ENCODE data around the gene ZFAND3. TPM values are rescaled to one million over a fixed set of nuclear protein-coding genes. Genes with fewer than 3 reads are reported as not detected.

Gene ZFAND3
- total RNA-seq, 6 donors from 2014 or later: 26.2 to 66.4 (median 55.5) TPM

- no peak for TF ChIP-seq POLR2A (IDR thresholded peaks at IDR 0.05)
- TF ChIP-seq EP300 (IDR thresholded peaks at IDR 0.05): no peak
- no peak for TF ChIP-seq POLR2AphosphoS5 (IDR thresholded peaks at IDR 0.05)
- no peak for TF ChIP-seq CTCF (IDR thresholded peaks at IDR 0.05)
- Histone ChIP-seq H3K27ac (no peak overlapping the region), H3K27me3 (no peaks in the 10 kb centered on the region), H3K4me3 (no peak overlapping the region), H3K9me3 (no peaks in the 10 kb centered on the region), H3K4me1 (peaks cover 0 to 31% (median 6%) of the 10 kb centered on the region in 4 donors), H3K36me3 (no peaks in the 10 kb centered on the region)
- DNase-seq: no peak
- ATAC-seq (ENCODE audit: low FRiP score in 2 of 2): no peak
Observed at GRCh38 chr6:37936906-37937305, 117.4 kb downstream of the ZFAND3 start.

- DNase-seq: no peak
- Histone ChIP-seq H3K27me3 (no peaks in the 10 kb centered on the region), H3K9me3 (no peaks in the 10 kb centered on the region), H3K27ac (no peak overlapping the region), H3K4me3 (no peak overlapping the region), H3K36me3 (no peaks in the 10 kb centered on the region), H3K4me1 (peaks cover 7 to 34% (median 15%) of the 10 kb centered on the region in 4 donors)
- TF ChIP-seq CTCF (IDR thresholded peaks at IDR 0.05) (no peak), POLR2A (IDR thresholded peaks at IDR 0.05) (no peak), EP300 (IDR thresholded peaks at IDR 0.05) (no peak), POLR2AphosphoS5 (IDR thresholded peaks at IDR 0.05) (no peak)
- ATAC-seq (ENCODE audit: low FRiP score in 2 of 2): no peak
Observed at GRCh38 chr6:37938909-37939308, 119.4 kb downstream of the ZFAND3 start.

- ATAC-seq (ENCODE audit: low FRiP score in 2 of 2): no peak
- Histone ChIP-seq H3K9me3 (no peaks in the 10 kb centered on the region), H3K27ac (no peak overlapping the region), H3K36me3 (no peaks in the 10 kb centered on the region), H3K27me3 (no peaks in the 10 kb centered on the region), H3K4me1 (peaks cover 7 to 34% (median 16%) of the 10 kb centered on the region in 4 donors), H3K4me3 (no peak overlapping the region)
- TF ChIP-seq POLR2A (IDR thresholded peaks at IDR 0.05) (no peak), EP300 (IDR thresholded peaks at IDR 0.05) (no peak), POLR2AphosphoS5 (IDR thresholded peaks at IDR 0.05) (no peak), CTCF (IDR thresholded peaks at IDR 0.05) (no peak)
- peak in 1 of 2 donors; percentile 29 for DNase-seq
- 78 to 85% methylated on average over 3 of the region's 3 CpGs for WGBS, 2 donors
Observed at GRCh38 chr6:37940074-37940847, 120.7 kb downstream of the ZFAND3 start.

- H3K27me3 ChIP-seq: no peaks in the 10 kb centered on the region
- H3K36me3 ChIP-seq: no peaks in the 10 kb centered on the region
- WGBS, 2 donors: 91 to 96% methylated on average over 2 of the region's 2 CpGs
- DNase-seq: no peak
- H3K4me1 ChIP-seq: peaks cover 14 to 29% (median 20%) of the 10 kb centered on the region in 4 donors
- H3K27ac ChIP-seq: no peak overlapping the region
- no peak overlapping the region for H3K4me3 ChIP-seq
- H3K9me3 ChIP-seq: no peaks in the 10 kb centered on the region
- TF ChIP-seq EP300 (IDR thresholded peaks at IDR 0.05) (no peak), POLR2AphosphoS5 (IDR thresholded peaks at IDR 0.05) (no peak), POLR2A (IDR thresholded peaks at IDR 0.05) (no peak), CTCF (IDR thresholded peaks at IDR 0.05) (no peak)
- ATAC-seq (ENCODE audit: low FRiP score in 2 of 2): no peak
Observed at GRCh38 chr6:37941871-37942270, 122.3 kb downstream of the ZFAND3 start.

Measured in upper lobe of left lung (tissue), 6 donors.